K562 (cell line): ENCODE results near the gene FOXL3. TPM values are rescaled to one million over a fixed set of nuclear protein-coding genes. Genes with fewer than 3 reads are reported as not detected.

ENCODE experiments used
- ATAC-seq: fragments of 200-7000 bp; cut with Tn5 transposase; 3 replicates; pipeline ENCODE4 v1.9.1; 2020; ENCODE audit warnings: moderate library complexity
- BruUV-seq: library from RNA; stranded (reverse); fragments of 400-500 nt; replicated peaks from 2 replicates; lab custom pipeline; 2021; lab: Mats Ljungman, UMichigan
- CTCF ChIA-PET: fragments of 300-600 bp; formaldehyde crosslinking; extraction: SDS; loops from one replicate; lab custom pipeline; 2021; ENCODE audit warnings: low intra/inter-chr PET ratio; lab: Yijun Ruan, JAX
- POLR2A ChIA-PET: fragments of 300-600, 350-650 bp; sonication (Branson Sonifier 250); formaldehyde crosslinking; extraction: SDS; loops from one replicate; lab custom pipeline; 2021; ENCODE audit warnings: antibody characterized with exemption, inconsistent platforms; lab: Yijun Ruan, JAX
- DNase-seq, 4 experiments: peaks; one replicate each; pipeline versions ENCODE4 v3.0.0 to v3.0.0-alpha.2; 2011 to 2018; ENCODE audit warnings: low spot score in 3 of 4, mixed read lengths in 3 of 4; ENCODE audit errors: extremely low read depth in 1 of 4
- FAIRE-seq: peaks from 2 replicates; lab custom pipeline; 2011; peaks lifted over from hg19 to GRCh38; lab: Jason Lieb, UNC
- H2AFZ ChIP-seq: 2 replicates; pipeline ENCODE4 v1.6.0; 2011; ENCODE audit warnings: low read depth, low read length, control low read depth, inconsistent platforms
- H3K27ac ChIP-seq: fragments of 200-600 bp; 3 replicates; pipeline ENCODE4 v1.8.0; 2011; ENCODE audit warnings: low read depth, mild to moderate bottlenecking, control low read depth, inconsistent platforms, low read length, moderate library complexity, mixed read lengths; ENCODE audit errors: extremely low read depth
- H3K27me3 ChIP-seq, 2 experiments: fragments of 300-600 bp in 1 of 2; 2 replicates in 1 of 2; 3 replicates in 1 of 2; pipeline versions ENCODE4 v1.6.0 to v1.8.0; 2011; ENCODE audit warnings: inconsistent platforms in 2 of 2, low read length in 2 of 2, mild to moderate bottlenecking in 1 of 2, mixed read lengths in 1 of 2, moderate library complexity in 1 of 2; ENCODE audit not compliant: control insufficient read depth in 2 of 2, insufficient read depth in 2 of 2
- H3K36me3 ChIP-seq: fragments of 300-600 bp; 3 replicates; pipeline ENCODE4 v1.8.0; 2011; ENCODE audit warnings: mild to moderate bottlenecking, low read length, inconsistent platforms; ENCODE audit not compliant: control insufficient read depth, insufficient read depth
- H3K4me1 ChIP-seq, 2 experiments: fragments of 200-600 bp in 1 of 2; replicated peaks in 1 of 2; 2 replicates in 1 of 2; 3 replicates in 1 of 2; pipeline versions ENCODE4 v1.5.1 to v1.8.0; 2011; ENCODE audit warnings: inconsistent platforms in 2 of 2, low read length in 2 of 2, mild to moderate bottlenecking in 1 of 2, mixed read lengths in 1 of 2, moderate library complexity in 1 of 2; ENCODE audit not compliant: control insufficient read depth in 2 of 2, insufficient read depth in 2 of 2
- H3K4me2 ChIP-seq: 2 replicates; pipeline ENCODE4 v1.6.1; 2011; ENCODE audit warnings: low read length, control low read depth, inconsistent platforms, mixed read lengths; ENCODE audit not compliant: insufficient read depth
- H3K4me3 ChIP-seq: fragments of 200-600 bp; sonication (generic), shearing (Covaris generic); 2 replicates; pipeline ENCODE4 v1.5.1; 2016; ENCODE audit warnings: control low read depth, inconsistent platforms
- H3K79me2 ChIP-seq: fragments of 200-600 bp; 3 replicates; pipeline ENCODE4 v1.8.0; 2011; ENCODE audit warnings: low read length, inconsistent platforms; ENCODE audit not compliant: control insufficient read depth, insufficient read depth
- H3K9ac ChIP-seq, 2 experiments: 2 replicates each; pipeline versions ENCODE4 v1.6.0 to v1.6.1; 2011; ENCODE audit warnings: low read depth in 2 of 2, low read length in 2 of 2, control low read depth in 1 of 2, inconsistent platforms in 1 of 2, mild to moderate bottlenecking in 1 of 2, mixed read lengths in 1 of 2; ENCODE audit not compliant: insufficient read depth in 1 of 2
- H3K9me1 ChIP-seq: one replicate; pipeline ENCODE4 v1.6.0; 2011; ENCODE audit warnings: inconsistent platforms, mild to moderate bottlenecking, low read length, moderate library complexity; ENCODE audit not compliant: control insufficient read depth, insufficient read depth
- H3K9me3 ChIP-seq: replicated peaks from 2 replicates; pipeline ENCODE4 v1.5.1; 2011; ENCODE audit warnings: low read depth, low read length, inconsistent platforms; ENCODE audit not compliant: control insufficient read depth, insufficient read depth
- H4K20me1 ChIP-seq: replicated peaks from 2 replicates; pipeline ENCODE4 v1.6.1; 2011; ENCODE audit warnings: low read length, inconsistent platforms, mixed read lengths; ENCODE audit not compliant: control insufficient read depth, insufficient read depth
- ERF ChIP-seq: fragments of 450-650 bp; formaldehyde crosslinking; IDR thresholded peaks from 2 replicates; pipeline ENCODE4 v1.4.0; 2020; ENCODE audit warnings: mild to moderate bottlenecking, mixed read lengths
- KDM5B ChIP-seq: fragments of 200-600 bp; sonication (generic); IDR thresholded peaks from 2 replicates; pipeline ENCODE4 v1.6.1; 2012; ENCODE audit warnings: low read depth, mild to moderate bottlenecking, moderate library complexity, low read length, control low read depth, inconsistent platforms; ENCODE audit not compliant: insufficient replicate concordance
- ZNF263 ChIP-seq: sonication (generic); formaldehyde crosslinking; IDR thresholded peaks from 2 replicates; pipeline ENCODE4 v1.8.0; 2022; ENCODE audit warnings: mild to moderate bottlenecking, missing genetic modification reagents, borderline replicate concordance
- WGBS: fragments of 100-300 bp; shearing (Covaris generic); methylation state at CpG from one replicate; pipeline ENCODE4 v1.1.6; 2016; ENCODE audit warnings: low coverage, mixed read lengths; ENCODE audit not compliant: insufficient coverage; ENCODE audit errors: missing lambda C conversion rate; 5-methylcytosine and 5-hydroxymethylcytosine counted together
- in situ Hi-C: fragments of 300-500 bp; cut with MboI; formaldehyde crosslinking; loops from 4 replicates; pipeline ENCODE4 v1.15.0; 2018; ENCODE audit warnings: inconsistent platforms, mixed read lengths
- intact Hi-C: fragments of 100-400 bp; cut with micrococcal nuclease; formaldehyde crosslinking; loops from 2 replicates; pipeline ENCODE4 v1.14.2; 2022
- polyA plus RNA-seq, 8 experiments: library from polyadenylated mRNA; depleted of rRNA in 4 of 8; stranded (reverse) in 5 of 8; unstranded in 3 of 8; fragments of >200 nt; fragmentation: Nextera tagmentation in 2 of 8; fragmentation: Illumina TruSeq in 1 of 8; extraction: Ambion mirVana in 2 of 8; extraction: Trizol in 1 of 8; gene quantifications; 2 replicates each; pipeline versions ENCODE4 v1.2.1 to v1.2.3, GENCODE V29; 2011 to 2014; ENCODE audit warnings: inconsistent platforms in 1 of 8, missing spikeins in 1 of 8
- total RNA-seq, 7 experiments: library from RNA; depleted of rRNA in 6 of 7; stranded (reverse); fragments of >200 nt in 6 of 7; fragmentation: Illumina TruSeq in 2 of 7; extraction: Trizol in 2 of 7; gene quantifications; 2 replicates each; pipeline versions ENCODE4 v1.2.1 to v1.2.3, GENCODE V29; 2011 to 2021; ENCODE audit warnings: low replicate concordance in 1 of 7

The FOXL3 gene
- total and polyA plus RNA-seq, 9 of the 15 experiments (the other 6 are each of a cell fraction or from before 2014, with no cell fraction given) = not detected

DNA sequence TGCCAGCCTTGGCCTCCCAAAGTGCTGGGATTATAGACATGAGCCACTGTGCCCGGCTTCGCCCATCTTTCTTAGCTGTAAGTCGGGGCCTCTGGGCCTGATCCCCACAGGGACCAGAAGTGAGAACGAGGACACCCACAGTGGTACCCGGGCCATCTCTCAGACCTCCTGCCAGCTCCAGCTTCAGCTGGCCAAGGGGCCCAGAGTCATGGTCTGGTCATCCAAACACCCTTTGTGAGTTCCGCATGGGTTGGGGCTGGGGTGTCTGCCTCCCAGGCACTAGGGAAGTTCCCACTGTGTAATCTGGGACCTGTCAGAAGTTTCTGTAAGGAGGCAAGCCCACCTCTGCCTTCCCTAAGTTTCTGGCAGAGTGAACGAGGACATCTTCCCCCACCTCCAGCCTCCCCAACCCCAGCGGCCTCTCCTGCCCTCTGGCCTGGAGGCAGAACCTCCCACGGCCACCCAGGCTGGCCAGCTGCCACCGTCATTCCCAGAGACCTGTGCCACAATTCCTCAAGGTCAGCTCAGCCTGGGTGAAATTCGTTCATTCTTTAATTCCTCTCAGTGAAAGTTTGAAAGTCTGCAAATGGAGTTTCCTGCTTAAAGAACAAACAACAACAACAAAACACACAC lies 19.5 kb upstream of the FOXL3 start:
- no TSS peak for BruUV-seq
- Histone ChIP-seq H3K4me3 (no peak overlapping the region), H3K79me2 (no peaks in the 10 kb centered on the region), H3K4me1 (peaks cover 0 to 17% of the 10 kb centered on the region in 2 experiments; a peak in 2 of 5 replicates), H3K27me3 (peaks cover 3 to 36% of the 10 kb centered on the region in 2 experiments; a peak in 3 of 5 replicates), H3K4me2 (no peak overlapping the region), H3K27ac (no peak overlapping the region), H3K9me3 (0 out of 2 replicates have a peak, but pooled peaks cover 2% of the 10 kb centered on the region), H2AFZ (no peak overlapping the region), H3K9me1 (no peaks in the 10 kb centered on the region), H3K9ac (0 out of 4 replicates have a peak overlapping the region, but pooled peaks of 1 of the 2 experiments have one; percentile 0), H3K36me3 (no peaks in the 10 kb centered on the region), H4K20me1 (no peaks in the 10 kb centered on the region)
- POLR2A ChIA-PET = no interaction called here
- CTCF ChIA-PET = no interaction called here
- DNase-seq (no peak), FAIRE-seq (no peak), ATAC-seq (no peak)
- intact Hi-C loops (no loop called here), in situ Hi-C loops (no loop called here)
- no peak for TF ChIP-seq KDM5B
- 0% methylated on average over 11 of the region's 11 CpGs for WGBS

DNA sequence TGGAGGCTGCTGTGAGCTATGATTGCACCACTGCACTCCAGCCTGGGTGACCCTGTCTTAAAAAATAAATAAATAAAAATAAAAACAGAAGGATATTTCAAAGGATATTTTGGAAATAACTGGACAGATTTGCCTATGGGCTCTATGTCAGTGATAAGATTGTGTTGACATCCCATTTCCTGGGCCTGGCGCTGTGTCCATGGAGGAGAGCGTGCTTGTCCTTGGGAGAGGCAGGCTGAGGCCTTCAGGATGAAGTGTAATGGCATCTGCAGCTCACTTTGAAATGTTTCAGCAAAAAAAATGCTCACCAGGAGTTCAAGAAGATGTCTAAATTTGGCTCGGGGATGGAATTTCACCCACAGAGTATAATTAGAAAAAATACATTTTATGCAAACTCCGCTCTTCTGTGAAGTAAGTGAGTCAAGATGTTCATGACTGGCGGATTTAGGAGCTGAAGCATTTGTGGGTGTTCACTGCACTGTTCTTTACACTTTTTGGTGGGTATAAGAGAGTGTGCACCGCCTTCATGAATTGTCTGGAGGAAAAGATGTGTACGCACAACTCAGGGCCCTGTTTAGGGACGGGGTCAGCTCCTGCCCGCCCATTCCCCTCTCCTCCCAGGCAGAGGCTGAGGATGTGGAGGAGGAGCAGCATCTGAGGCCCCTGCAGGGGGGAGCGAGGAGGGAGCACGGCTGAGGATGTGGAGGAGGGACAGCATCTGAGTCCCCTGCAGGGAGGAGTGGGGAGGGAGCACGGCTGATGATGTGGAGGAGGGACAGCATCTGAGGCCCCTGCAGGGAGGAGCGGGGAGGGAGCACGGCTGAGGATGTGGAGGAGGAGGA lies 18.5 kb upstream of the FOXL3 start:
- no peak overlapping the region for H3K27ac ChIP-seq
- no peaks in the 10 kb centered on the region for H3K36me3 ChIP-seq
- ChIA-PET POLR2A (no interaction called here), CTCF (interaction anchor here (0.6 kb wide), 1 partner anchor 9 kb away, joined by 3 read pairs; no protein-coding TSS in a partner anchor)
- no peak overlapping the region for H3K4me3 ChIP-seq
- no TSS peak for BruUV-seq
- no peak for ATAC-seq
- H3K4me2 ChIP-seq = no peak overlapping the region
- DNase-seq = no peak
- WGBS = under 1% methylated on average over 11 of the region's 14 CpGs
- no peak overlapping the region for H2AFZ ChIP-seq
- peaks cover 3 to 36% of the 10 kb centered on the region in 2 experiments; a peak in 3 of 5 replicates for H3K27me3 ChIP-seq
- FAIRE-seq = no peak
- H3K9ac ChIP-seq = no peak overlapping the region
- TF ChIP-seq ZNF263 (CRISPR knock-in tag) (peak; percentile 98), ERF (CRISPR knock-in tag) (no peak)
- TF ChIP-seq, all 486 proteins: peak for 1
- H3K4me1 ChIP-seq = peaks cover 0 to 10% of the 10 kb centered on the region in 2 experiments; a peak in 2 of 5 replicates
- H4K20me1 ChIP-seq = no peaks in the 10 kb centered on the region
- intact Hi-C loops (no loop called here), in situ Hi-C loops (no loop called here)
- H3K79me2 ChIP-seq = no peaks in the 10 kb centered on the region
- H3K9me3 ChIP-seq = peaks cover 2% of the 10 kb centered on the region; the same call in 1 of the 2 replicates
- no peaks in the 10 kb centered on the region for H3K9me1 ChIP-seq
